IMR-90 (cell line): ENCODE measurements around the gene MICU1. TPM values are rescaled to one million over a fixed set of nuclear protein-coding genes. Genes with fewer than 3 reads are reported as not detected.

ENCODE experiments used
- ATAC-seq: fragments of 200-7000 bp; cut with Tn5 transposase; 2 replicates; pipeline ENCODE4 v1.9.1; 2020; ENCODE audit warnings: low read depth, mild to moderate bottlenecking, moderate library complexity
- BruUV-seq: library from RNA; stranded (reverse); fragments of 400-500 nt; replicated peaks from 2 replicates; lab custom pipeline; 2021; lab: Mats Ljungman, UMichigan
- CTCF ChIA-PET: fragments of 300-600 bp; formaldehyde crosslinking; extraction: SDS; loops from one replicate; lab custom pipeline; 2021; ENCODE audit warnings: antibody characterized with exemption; lab: Yijun Ruan, JAX
- POLR2A ChIA-PET: fragments of 300-600 bp; sonication (Branson Sonifier 250); formaldehyde crosslinking; loops from one replicate; lab custom pipeline; 2022; ENCODE audit warnings: antibody characterized with exemption; ENCODE audit not compliant: unreplicated experiment; lab: Charles Lee
- DNase-seq: peaks from one replicate; pipeline ENCODE4 v3.0.0; 2013
- H2AFZ ChIP-seq: replicated peaks from 2 replicates; pipeline ENCODE3; 2013; ENCODE audit warnings: low read length, mild to moderate bottlenecking; ENCODE audit not compliant: poor library complexity
- H2AK5ac ChIP-seq: 2 replicates; pipeline ENCODE4 v1.6.1; 2013; ENCODE audit warnings: low read depth, low read length, inconsistent platforms
- H2AK9ac ChIP-seq: replicated peaks from 2 replicates; pipeline ENCODE3; 2013; ENCODE audit warnings: mild to moderate bottlenecking, low read depth, low read length, moderate library complexity; ENCODE audit not compliant: poor library complexity
- H2BK120ac ChIP-seq: 2 replicates; pipeline ENCODE4 v1.6.1; 2013; ENCODE audit warnings: low read depth, low read length, inconsistent platforms
- H2BK15ac ChIP-seq: 3 replicates; pipeline ENCODE4 v1.6.1; 2013; ENCODE audit warnings: low read depth, low read length, inconsistent platforms
- H2BK20ac ChIP-seq: 2 replicates; pipeline ENCODE4 v1.6.1; 2013; ENCODE audit warnings: low read depth, mild to moderate bottlenecking, inconsistent platforms, low read length, moderate library complexity
- H2BK5ac ChIP-seq: 2 replicates; pipeline ENCODE4 v1.6.1; 2013; ENCODE audit warnings: mild to moderate bottlenecking, low read depth, low read length, inconsistent platforms; ENCODE audit not compliant: poor library complexity, severe bottlenecking
- H3K14ac ChIP-seq: replicated peaks from 2 replicates; pipeline ENCODE4 v1.6.1; 2013; ENCODE audit warnings: low read depth, low read length, inconsistent platforms
- H3K18ac ChIP-seq: 2 replicates; pipeline ENCODE4 v1.6.1; 2013; ENCODE audit warnings: low read depth, low read length, control low read depth
- H3K23ac ChIP-seq: 2 replicates; pipeline ENCODE4 v1.6.1; 2013; ENCODE audit warnings: low read depth, low read length, inconsistent platforms
- H3K27ac ChIP-seq: 2 replicates; pipeline ENCODE4 v1.5.1; 2013; ENCODE audit warnings: mild to moderate bottlenecking, control low read depth, low read length; ENCODE audit not compliant: insufficient read depth
- H3K27me3 ChIP-seq: 2 replicates; pipeline ENCODE4 v1.6.1; 2013; ENCODE audit warnings: low read length; ENCODE audit not compliant: control insufficient read depth, insufficient read depth
- H3K36me3 ChIP-seq: 2 replicates; pipeline ENCODE4 v1.6.1; 2013; ENCODE audit warnings: low read length, mixed read lengths; ENCODE audit not compliant: control insufficient read depth, insufficient read depth
- H3K4ac ChIP-seq: 2 replicates; pipeline ENCODE4 v1.6.1; 2013; ENCODE audit warnings: low read depth, low read length, inconsistent platforms
- H3K4me1 ChIP-seq: 2 replicates; pipeline ENCODE4 v1.6.1; 2013; ENCODE audit warnings: low read length, mixed read lengths; ENCODE audit not compliant: control insufficient read depth, insufficient read depth
- H3K4me2 ChIP-seq: 2 replicates; pipeline ENCODE4 v1.6.1; 2013; ENCODE audit warnings: low read depth, mild to moderate bottlenecking, control low read depth, low read length, moderate library complexity
- H3K4me3 ChIP-seq: 2 replicates; pipeline ENCODE4 v1.5.1; 2013; ENCODE audit warnings: low read depth, mild to moderate bottlenecking, control low read depth, low read length, moderate library complexity; ENCODE audit not compliant: insufficient read depth
- H3K56ac ChIP-seq: 2 replicates; pipeline ENCODE4 v1.6.1; 2013; ENCODE audit warnings: low read length, inconsistent platforms; ENCODE audit not compliant: insufficient read depth; ENCODE audit errors: extremely low read depth
- H3K79me1 ChIP-seq, 2 experiments: 2 replicates each; pipeline ENCODE4 v1.6.1; 2013; ENCODE audit warnings: low read length in 2 of 2, inconsistent platforms in 1 of 2, low read depth in 1 of 2
- H3K9ac ChIP-seq: 2 replicates; pipeline ENCODE4 v1.6.1; 2013; ENCODE audit warnings: low read depth, low read length, control low read depth
- H3K9me1 ChIP-seq: 2 replicates; pipeline ENCODE4 v1.6.1; 2013; ENCODE audit warnings: low read length, inconsistent platforms; ENCODE audit not compliant: insufficient read depth
- H3K9me3 ChIP-seq: 2 replicates; pipeline ENCODE4 v1.6.1; 2013; ENCODE audit warnings: low read length; ENCODE audit not compliant: control insufficient read depth, insufficient read depth
- H4K20me1 ChIP-seq: 2 replicates; pipeline ENCODE4 v1.6.1; 2013; ENCODE audit warnings: low read length, inconsistent platforms; ENCODE audit not compliant: insufficient read depth
- H4K5ac ChIP-seq: 2 replicates; pipeline ENCODE4 v1.6.1; 2013; ENCODE audit warnings: mild to moderate bottlenecking, low read depth, low read length, control low read depth
- H4K8ac ChIP-seq, 2 experiments: 2 replicates each; pipeline ENCODE4 v1.6.1; 2013; ENCODE audit warnings: low read depth in 2 of 2, low read length in 2 of 2, control low read depth in 1 of 2, inconsistent platforms in 1 of 2
- H4K91ac ChIP-seq: 2 replicates; pipeline ENCODE4 v1.6.1; 2013; ENCODE audit warnings: low read depth, low read length, inconsistent platforms; ENCODE audit not compliant: insufficient read depth
- BHLHE40 ChIP-seq: fragments of 150-350 bp; IDR thresholded peaks from 2 replicates; pipeline ENCODE4 v1.6.1; 2016; ENCODE audit warnings: mild to moderate bottlenecking, low read depth, low read length
- CEBPB ChIP-seq: IDR thresholded peaks from 2 replicates; pipeline ENCODE4 v1.6.1; 2012; ENCODE audit warnings: low read depth, low read length, improper control_type of control experiment
- CHD1 ChIP-seq: IDR thresholded peaks from 2 replicates; pipeline ENCODE4 v1.6.1; 2012; ENCODE audit warnings: low read depth, low read length, improper control_type of control experiment
- FOS ChIP-seq: fragments of 150-350 bp; IDR thresholded peaks from 2 replicates; pipeline ENCODE4 v1.6.1; 2016; ENCODE audit warnings: low read depth, low read length
- MAFK ChIP-seq: IDR thresholded peaks from 2 replicates; pipeline ENCODE4 v1.6.1; 2012; ENCODE audit warnings: low read depth, low read length, improper control_type of control experiment
- MAZ ChIP-seq: IDR thresholded peaks from 2 replicates; pipeline ENCODE4 v1.6.1; 2012; ENCODE audit warnings: low read depth, mild to moderate bottlenecking, low read length, improper control_type of control experiment, moderate library complexity, borderline replicate concordance
- MXI1 ChIP-seq: IDR thresholded peaks from 2 replicates; pipeline ENCODE4 v1.6.1; 2012; ENCODE audit warnings: low read depth, mild to moderate bottlenecking, low read length, moderate library complexity, borderline replicate concordance
- NFE2L2 ChIP-seq: fragments of 150-350 bp; IDR thresholded peaks from 2 replicates; pipeline ENCODE4 v1.6.1; 2016; ENCODE audit warnings: low read depth, mild to moderate bottlenecking, low read length
- POLR2A ChIP-seq: IDR thresholded peaks from 2 replicates; pipeline ENCODE4 v1.6.1; 2012; ENCODE audit warnings: mild to moderate bottlenecking, low read depth, low read length
- RAD21 ChIP-seq: IDR thresholded peaks from 2 replicates; pipeline ENCODE4 v1.6.1; 2012; ENCODE audit warnings: low read length, improper control_type of control experiment
- RCOR1 ChIP-seq: IDR thresholded peaks from 2 replicates; pipeline ENCODE4 v1.6.1; 2012; ENCODE audit warnings: mild to moderate bottlenecking, low read length, improper control_type of control experiment; ENCODE audit not compliant: insufficient replicate concordance
- RFX5 ChIP-seq: IDR thresholded peaks from 2 replicates; pipeline ENCODE4 v1.8.0; 2012; ENCODE audit warnings: low read depth, mild to moderate bottlenecking, low read length, moderate library complexity
- SMC3 ChIP-seq: fragments of 150-350 bp; IDR thresholded peaks from 2 replicates; pipeline ENCODE4 v1.6.1; 2016; ENCODE audit warnings: low read depth, mild to moderate bottlenecking, antibody characterized with exemption, low read length, moderate library complexity
- WGBS, 2 experiments: methylation state at CpG; one replicate each; pipeline versions ENCODE4 v1.1.5 to v1.1.7; 2013; ENCODE audit warnings: missing lambda C conversion rate in 2 of 2; ENCODE audit not compliant: insufficient read length in 1 of 2; ENCODE audit errors: extremely low coverage in 2 of 2; 5-methylcytosine and 5-hydroxymethylcytosine counted together
- dilution Hi-C: fragments of 300-500 bp; cut with HindIII; formaldehyde crosslinking; loops from one replicate; pipeline ENCODE4 v1.14.3; 2018; ENCODE audit warnings: low sequenced_read_pairs; ENCODE audit not compliant: unreplicated experiment
- in situ Hi-C: fragments of 300-500 bp; cut with MboI; formaldehyde crosslinking; loops from 3 replicates; pipeline ENCODE4 v1.14.3; 2019; ENCODE audit warnings: low sequenced_read_pairs, inconsistent platforms, mixed read lengths
- intact Hi-C: fragments of 100-400 bp; cut with micrococcal nuclease; formaldehyde crosslinking; loops from 2 replicates; pipeline ENCODE4 v1.10.0; 2022
- polyA plus RNA-seq, 3 experiments: library from polyadenylated mRNA; depleted of rRNA; stranded (reverse); fragments of >200 nt; gene quantifications; 2 replicates each; pipeline ENCODE4 v1.2.3, GENCODE V29; 2012; ENCODE audit warnings: low replicate concordance in 1 of 3
- total RNA-seq: library from RNA; depleted of rRNA; stranded (reverse); fragments of >200 nt; gene quantifications from 2 replicates; pipeline ENCODE4 v1.2.3, GENCODE V29; 2012
- TF ChIP-seq, protein P1 (sequence below): fragments of 150-350 bp; IDR thresholded peaks from 2 replicates; pipeline ENCODE4 v1.6.1; 2017; ENCODE audit warnings: mild to moderate bottlenecking, antibody characterized with exemption, low read length, low read depth
- TF ChIP-seq, protein P2 (sequence below): fragments of 150-350 bp; IDR thresholded peaks from 2 replicates; pipeline ENCODE4 v1.6.1; 2016; ENCODE audit warnings: low read depth, mild to moderate bottlenecking, low read length, moderate library complexity, borderline replicate concordance
- TF ChIP-seq, protein P3 (sequence below): conservative IDR thresholded peaks from 2 replicates; pipeline ENCODE4 v1.5.1; 2012; ENCODE audit warnings: mild to moderate bottlenecking, low read depth, low read length, improper control_type of control experiment

Gene MICU1
- total and polyA plus RNA-seq, 2 of the 4 experiments (the other 2 are of a cell fraction), result 43.6 to 44.7 TPM

DNA sequence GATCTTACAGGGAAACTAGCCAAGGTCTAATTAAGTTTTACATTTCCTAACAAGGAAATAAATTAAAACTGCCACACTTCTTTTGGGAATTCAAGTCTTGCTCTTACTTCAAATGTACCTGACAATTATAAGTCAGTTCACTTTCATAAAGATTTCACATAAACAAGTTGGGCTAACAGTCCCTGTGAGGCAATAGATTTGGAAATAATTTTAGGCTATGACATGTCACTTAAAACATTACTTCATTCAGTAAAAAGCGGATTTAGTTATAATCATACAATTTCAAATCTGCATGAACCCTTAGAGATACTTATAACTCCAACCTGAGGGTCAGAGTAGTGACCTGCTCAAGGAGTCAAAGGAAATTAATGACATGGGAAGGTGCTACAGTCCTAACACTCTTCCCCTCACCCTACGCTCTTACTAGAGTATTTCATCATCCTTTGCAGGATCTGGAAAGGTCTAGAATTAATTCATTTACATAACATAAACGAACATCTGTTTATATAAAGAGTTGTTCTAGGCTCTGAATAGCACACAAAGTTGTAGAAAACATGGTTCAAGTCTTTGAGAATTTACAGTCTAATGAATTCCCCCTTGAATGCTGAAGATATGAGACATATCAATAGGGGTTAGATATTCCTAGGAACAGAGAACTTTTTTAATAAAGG, 238.8 kb downstream of the MICU1 start:
- Histone ChIP-seq H3K4ac (no peak overlapping the region), H4K5ac (no peak overlapping the region), H3K23ac (no peak overlapping the region), H3K9me1 (peaks cover 3% of the 10 kb centered on the region), H4K8ac (no peak overlapping the region), H2BK20ac (no peak overlapping the region), H2BK5ac (no peak overlapping the region), H3K4me2 (no peak overlapping the region), H3K79me1 (no peaks in the 10 kb centered on the region; a peak in 1 of 4 replicates), H2AFZ (no peak overlapping the region), H3K4me1 (no peaks in the 10 kb centered on the region), H4K91ac (no peak overlapping the region), H3K18ac (no peak overlapping the region), H3K14ac (no peak overlapping the region), H2AK9ac (no peak overlapping the region), H3K9me3 (no peaks in the 10 kb centered on the region), H2AK5ac (no peak overlapping the region), H2BK120ac (no peak overlapping the region), H4K20me1 (no peaks in the 10 kb centered on the region), H3K56ac (no peak overlapping the region), H2BK15ac (no peak overlapping the region), H3K36me3 (no peaks in the 10 kb centered on the region; the same call in 1 of the 2 replicates), H3K9ac (no peak overlapping the region), H3K27ac (no peak overlapping the region), H3K27me3 (no peaks in the 10 kb centered on the region), H3K4me3 (no peak overlapping the region)
- ChIA-PET CTCF (no interaction called here), POLR2A (interaction anchor here (0.6 kb wide), 1 partner anchor 22 kb away, joined by 10 read pairs; no protein-coding TSS in a partner anchor)
- dilution Hi-C loops, result no loop called here
- BruUV-seq, result no TSS peak
- TF ChIP-seq FOS (no peak), CHD1 (no peak), MAZ (no peak), SMC3 (no peak), RAD21 (no peak), MAFK (no peak), RFX5 (no peak), POLR2A (no peak), RCOR1 (no peak), NFE2L2 (no peak), MXI1 (no peak), CEBPB (no peak), BHLHE40 (no peak)
- TF ChIP-seq, protein P1, sequence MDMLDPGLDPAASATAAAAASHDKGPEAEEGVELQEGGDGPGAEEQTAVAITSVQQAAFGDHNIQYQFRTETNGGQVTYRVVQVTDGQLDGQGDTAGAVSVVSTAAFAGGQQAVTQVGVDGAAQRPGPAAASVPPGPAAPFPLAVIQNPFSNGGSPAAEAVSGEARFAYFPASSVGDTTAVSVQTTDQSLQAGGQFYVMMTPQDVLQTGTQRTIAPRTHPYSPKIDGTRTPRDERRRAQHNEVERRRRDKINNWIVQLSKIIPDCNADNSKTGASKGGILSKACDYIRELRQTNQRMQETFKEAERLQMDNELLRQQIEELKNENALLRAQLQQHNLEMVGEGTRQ, result no peak
- TF ChIP-seq, protein P2, sequence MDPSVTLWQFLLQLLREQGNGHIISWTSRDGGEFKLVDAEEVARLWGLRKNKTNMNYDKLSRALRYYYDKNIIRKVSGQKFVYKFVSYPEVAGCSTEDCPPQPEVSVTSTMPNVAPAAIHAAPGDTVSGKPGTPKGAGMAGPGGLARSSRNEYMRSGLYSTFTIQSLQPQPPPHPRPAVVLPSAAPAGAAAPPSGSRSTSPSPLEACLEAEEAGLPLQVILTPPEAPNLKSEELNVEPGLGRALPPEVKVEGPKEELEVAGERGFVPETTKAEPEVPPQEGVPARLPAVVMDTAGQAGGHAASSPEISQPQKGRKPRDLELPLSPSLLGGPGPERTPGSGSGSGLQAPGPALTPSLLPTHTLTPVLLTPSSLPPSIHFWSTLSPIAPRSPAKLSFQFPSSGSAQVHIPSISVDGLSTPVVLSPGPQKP, result no peak
- TF ChIP-seq, protein P3, sequence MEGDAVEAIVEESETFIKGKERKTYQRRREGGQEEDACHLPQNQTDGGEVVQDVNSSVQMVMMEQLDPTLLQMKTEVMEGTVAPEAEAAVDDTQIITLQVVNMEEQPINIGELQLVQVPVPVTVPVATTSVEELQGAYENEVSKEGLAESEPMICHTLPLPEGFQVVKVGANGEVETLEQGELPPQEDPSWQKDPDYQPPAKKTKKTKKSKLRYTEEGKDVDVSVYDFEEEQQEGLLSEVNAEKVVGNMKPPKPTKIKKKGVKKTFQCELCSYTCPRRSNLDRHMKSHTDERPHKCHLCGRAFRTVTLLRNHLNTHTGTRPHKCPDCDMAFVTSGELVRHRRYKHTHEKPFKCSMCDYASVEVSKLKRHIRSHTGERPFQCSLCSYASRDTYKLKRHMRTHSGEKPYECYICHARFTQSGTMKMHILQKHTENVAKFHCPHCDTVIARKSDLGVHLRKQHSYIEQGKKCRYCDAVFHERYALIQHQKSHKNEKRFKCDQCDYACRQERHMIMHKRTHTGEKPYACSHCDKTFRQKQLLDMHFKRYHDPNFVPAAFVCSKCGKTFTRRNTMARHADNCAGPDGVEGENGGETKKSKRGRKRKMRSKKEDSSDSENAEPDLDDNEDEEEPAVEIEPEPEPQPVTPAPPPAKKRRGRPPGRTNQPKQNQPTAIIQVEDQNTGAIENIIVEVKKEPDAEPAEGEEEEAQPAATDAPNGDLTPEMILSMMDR, result no peak
- WGBS, 2 experiments, result no CpG with 5 or more reads among the region's 3 CpGs
- ATAC-seq, result no peak
- in situ Hi-C loops, result no loop called here
- no peak for DNase-seq
- intact Hi-C loops, result no loop called here
